OCI-LY7 (cell line): Measurements from ENCODE around the gene GULP1.

Experiments used
- EZH2phosphoT487 ChIP-seq: fragments of 200-600 bp; sonication (generic); IDR thresholded peaks from 2 replicates; pipeline ENCODE4 v1.6.1; 2018; ENCODE audit warnings: low read depth, borderline replicate concordance, mild to moderate bottlenecking, mixed run types, antibody characterized with exemption, low read length, moderate library complexity, mixed read lengths
- TF ChIP-seq, protein P1 (sequence below): fragments of 200-600 bp; sonication (generic); conservative IDR thresholded peaks from 2 replicates; pipeline ENCODE4 v1.5.1; 2014; ENCODE audit warnings: mild to moderate bottlenecking, antibody characterized with exemption, low read length, moderate library complexity, mixed read lengths

DNA sequence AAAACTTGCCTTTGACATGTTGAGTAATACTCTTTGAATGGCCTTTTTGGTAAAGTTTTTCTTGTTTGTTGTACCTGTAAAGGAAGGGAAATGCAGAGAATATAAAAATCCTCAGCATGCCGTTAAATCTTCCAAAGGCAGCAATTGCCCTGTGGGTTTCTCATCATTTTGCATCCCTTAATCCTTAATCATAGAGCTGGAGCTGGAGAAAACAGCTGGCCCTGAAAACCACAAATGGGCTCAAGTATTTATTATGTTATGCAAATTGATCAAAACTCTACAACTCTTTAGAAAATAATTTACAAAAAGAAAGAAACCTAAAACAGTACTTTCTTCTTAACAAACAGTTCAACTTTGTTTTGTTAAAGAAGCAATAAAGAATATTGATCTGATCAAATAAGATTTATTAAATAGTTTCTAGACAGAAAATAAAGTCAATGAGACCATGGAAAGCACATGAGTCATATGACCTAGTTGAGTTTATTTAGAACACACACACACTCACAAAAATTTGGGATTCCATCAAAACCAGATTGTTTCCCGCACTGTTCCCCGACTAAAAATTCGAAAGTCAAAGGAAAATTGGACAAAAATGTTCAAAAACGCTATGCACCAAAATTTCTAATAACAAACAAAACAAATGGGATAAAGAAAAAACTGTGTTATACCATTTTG lies 309.0 kb downstream of the GULP1 start:
- TF ChIP-seq, protein P1, sequence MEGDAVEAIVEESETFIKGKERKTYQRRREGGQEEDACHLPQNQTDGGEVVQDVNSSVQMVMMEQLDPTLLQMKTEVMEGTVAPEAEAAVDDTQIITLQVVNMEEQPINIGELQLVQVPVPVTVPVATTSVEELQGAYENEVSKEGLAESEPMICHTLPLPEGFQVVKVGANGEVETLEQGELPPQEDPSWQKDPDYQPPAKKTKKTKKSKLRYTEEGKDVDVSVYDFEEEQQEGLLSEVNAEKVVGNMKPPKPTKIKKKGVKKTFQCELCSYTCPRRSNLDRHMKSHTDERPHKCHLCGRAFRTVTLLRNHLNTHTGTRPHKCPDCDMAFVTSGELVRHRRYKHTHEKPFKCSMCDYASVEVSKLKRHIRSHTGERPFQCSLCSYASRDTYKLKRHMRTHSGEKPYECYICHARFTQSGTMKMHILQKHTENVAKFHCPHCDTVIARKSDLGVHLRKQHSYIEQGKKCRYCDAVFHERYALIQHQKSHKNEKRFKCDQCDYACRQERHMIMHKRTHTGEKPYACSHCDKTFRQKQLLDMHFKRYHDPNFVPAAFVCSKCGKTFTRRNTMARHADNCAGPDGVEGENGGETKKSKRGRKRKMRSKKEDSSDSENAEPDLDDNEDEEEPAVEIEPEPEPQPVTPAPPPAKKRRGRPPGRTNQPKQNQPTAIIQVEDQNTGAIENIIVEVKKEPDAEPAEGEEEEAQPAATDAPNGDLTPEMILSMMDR = no peak
- no peak for TF ChIP-seq EZH2phosphoT487
